HEK293 (cell line): Measurements from ENCODE around the gene PTPN4.

Experiments
- CTCF ChIA-PET: fragments of 350-600 bp; formaldehyde crosslinking; extraction: SDS; loops from one replicate; lab custom pipeline; 2021; ENCODE audit warnings: antibody characterized with exemption; lab: Yijun Ruan, JAX
- POLR2A ChIA-PET: fragments of 300-600 bp; formaldehyde crosslinking; extraction: SDS; loops from one replicate; lab custom pipeline; 2020; ENCODE audit warnings: antibody characterized with exemption, inconsistent platforms; lab: Yijun Ruan, JAX
- H3K27ac ChIP-seq: fragments of 200-500 bp; sonication (Bioruptor generic); 2 replicates; pipeline ENCODE4 v1.5.1; 2014; ENCODE audit warnings: low read depth, low read length, control low read depth, inconsistent platforms; ENCODE audit errors: extremely low read depth
- H3K36me3 ChIP-seq, 2 experiments: fragments of 200-500 bp in 1 of 2; sonication (Bioruptor generic) in 1 of 2; 1 replicate in 1 of 2; 2 replicates in 1 of 2; pipeline ENCODE4 v1.5.1; 2014 to 2017; ENCODE audit warnings: inconsistent platforms in 2 of 2, low read length in 2 of 2; ENCODE audit not compliant: control insufficient read depth in 2 of 2, insufficient read depth in 1 of 2
- H3K4me1 ChIP-seq: fragments of 200-500 bp; sonication (Bioruptor generic); 2 replicates; pipeline ENCODE4 v1.5.1; 2014; ENCODE audit warnings: mild to moderate bottlenecking, low read length, inconsistent platforms; ENCODE audit not compliant: control insufficient read depth, insufficient read depth
- H3K4me3 ChIP-seq: 2 replicates; pipeline ENCODE4 v1.5.1; 2011; ENCODE audit warnings: low read depth, mild to moderate bottlenecking, control low read depth, low read length, moderate library complexity
- H3K9me3 ChIP-seq: fragments of 200-500 bp; sonication (Bioruptor generic); 2 replicates; pipeline ENCODE4 v1.5.1; 2014; ENCODE audit warnings: low read depth, low read length, inconsistent platforms; ENCODE audit not compliant: control insufficient read depth, insufficient read depth
- SCRT2 ChIP-seq: fragments of 450-650 bp; formaldehyde crosslinking; IDR thresholded peaks from 2 replicates; pipeline ENCODE4 v1.5.1; 2016; ENCODE audit warnings: missing biosample characterization, missing genetic modification characterization
- SETDB1 ChIP-seq: IDR thresholded peaks from one replicate; pipeline ENCODE4 v1.6.1; 2017; ENCODE audit warnings: mild to moderate bottlenecking, low read length, moderate library complexity, mixed read lengths; ENCODE audit not compliant: insufficient read length
- SP7 ChIP-seq: fragments of 450-650 bp; formaldehyde crosslinking; IDR thresholded peaks from 2 replicates; pipeline ENCODE4 v1.5.1; 2016; ENCODE audit warnings: missing biosample characterization, missing genetic modification characterization
- TCF7L2 ChIP-seq: IDR thresholded peaks from 2 replicates; pipeline ENCODE4 v1.6.1; 2011; ENCODE audit warnings: low read depth, mild to moderate bottlenecking, inconsistent platforms, low read length, moderate library complexity, borderline replicate concordance
- YY2 ChIP-seq: fragments of 450-650 bp; formaldehyde crosslinking; IDR thresholded peaks from 2 replicates; pipeline ENCODE4 v1.5.1; 2016; ENCODE audit warnings: missing biosample characterization, missing genetic modification characterization
- ZFP69B ChIP-seq: fragments of 450-650 bp; formaldehyde crosslinking; IDR thresholded peaks from 2 replicates; pipeline ENCODE4 v1.5.1; 2016; ENCODE audit warnings: missing biosample characterization, missing genetic modification characterization
- ZNF114 ChIP-seq: fragments of 450-650 bp; formaldehyde crosslinking; IDR thresholded peaks from 2 replicates; pipeline ENCODE4 v1.5.0; 2017; ENCODE audit warnings: missing biosample characterization, missing genetic modification characterization
- ZNF155 ChIP-seq: fragments of 450-650 bp; formaldehyde crosslinking; IDR thresholded peaks from 2 replicates; pipeline ENCODE4 v1.5.1; 2016; ENCODE audit warnings: missing biosample characterization, missing genetic modification characterization
- ZNF184 ChIP-seq: fragments of 450-650 bp; IDR thresholded peaks from 2 replicates; pipeline ENCODE4 v1.5.1; 2018; ENCODE audit warnings: missing biosample characterization, mild to moderate bottlenecking, missing genetic modification characterization
- ZNF248 ChIP-seq: fragments of 450-650 bp; formaldehyde crosslinking; IDR thresholded peaks from 2 replicates; pipeline ENCODE4 v1.5.1; 2017; ENCODE audit warnings: missing biosample characterization, missing genetic modification characterization
- ZNF274 ChIP-seq, 2 experiments: fragments of 200-500 bp in 1 of 2; fragments of 450-650 bp in 1 of 2; sonication (Bioruptor generic) in 1 of 2; formaldehyde crosslinking in 1 of 2; IDR thresholded peaks; 2 replicates each; pipeline versions ENCODE4 v1.5.1 to v1.6.1; 2014 to 2016; ENCODE audit warnings: borderline replicate concordance in 1 of 2, inconsistent platforms in 1 of 2, low read length in 1 of 2, missing biosample characterization in 1 of 2, missing genetic modification characterization in 1 of 2
- ZNF391 ChIP-seq: fragments of 450-650 bp; formaldehyde crosslinking; IDR thresholded peaks from 2 replicates; pipeline ENCODE4 v1.5.1; 2016; ENCODE audit warnings: low read depth, missing biosample characterization, missing genetic modification characterization, borderline replicate concordance
- ZNF426 ChIP-seq: fragments of 450-650 bp; formaldehyde crosslinking; IDR thresholded peaks from 2 replicates; pipeline ENCODE4 v1.5.1; 2017; ENCODE audit warnings: missing biosample characterization, missing genetic modification characterization, mild to moderate bottlenecking, inconsistent platforms, moderate library complexity
- ZNF501 ChIP-seq: fragments of 450-650 bp; formaldehyde crosslinking; IDR thresholded peaks from 2 replicates; pipeline ENCODE4 v1.5.1; 2016; ENCODE audit warnings: missing biosample characterization, missing genetic modification characterization
- ZNF530 ChIP-seq: fragments of 450-650 bp; formaldehyde crosslinking; IDR thresholded peaks from 2 replicates; pipeline ENCODE4 v1.5.1; 2016; ENCODE audit warnings: low read depth, missing biosample characterization, missing genetic modification characterization
- ZNF561 ChIP-seq: fragments of 450-650 bp; IDR thresholded peaks from 2 replicates; pipeline ENCODE4 v1.5.1; 2018; ENCODE audit warnings: missing biosample characterization, missing genetic modification characterization, borderline replicate concordance
- ZNF664 ChIP-seq: fragments of 450-650 bp; formaldehyde crosslinking; IDR thresholded peaks from 2 replicates; pipeline ENCODE4 v1.5.1; 2016; ENCODE audit warnings: missing biosample characterization, missing genetic modification characterization
- ZNF701 ChIP-seq: fragments of 450-650 bp; formaldehyde crosslinking; IDR thresholded peaks from 2 replicates; pipeline ENCODE4 v1.5.1; 2016; ENCODE audit warnings: missing biosample characterization, missing genetic modification characterization
- ZNF776 ChIP-seq: fragments of 450-650 bp; formaldehyde crosslinking; IDR thresholded peaks from 2 replicates; pipeline ENCODE4 v1.5.0; 2017; ENCODE audit warnings: missing biosample characterization, missing genetic modification characterization, borderline replicate concordance
- TF ChIP-seq, protein P1 (sequence below): fragments of 450-650 bp; formaldehyde crosslinking; IDR thresholded peaks from 2 replicates; pipeline ENCODE4 v1.5.1; 2017; ENCODE audit warnings: missing biosample characterization, missing genetic modification characterization
- TF ChIP-seq, protein P2 (sequence below): fragments of 450-650 bp; formaldehyde crosslinking; IDR thresholded peaks from 2 replicates; pipeline ENCODE4 v1.5.1; 2016; ENCODE audit warnings: missing biosample characterization, missing genetic modification characterization
- TF ChIP-seq, protein P3 (sequence below): fragments of 450-650 bp; formaldehyde crosslinking; IDR thresholded peaks from 2 replicates; pipeline ENCODE4 v1.5.1; 2017; ENCODE audit warnings: missing biosample characterization, missing genetic modification characterization
- TF ChIP-seq, protein P4 (sequence below): fragments of 450-650 bp; formaldehyde crosslinking; IDR thresholded peaks from 2 replicates; pipeline ENCODE4 v1.5.1; 2017; ENCODE audit warnings: missing biosample characterization, missing genetic modification characterization

Gene PTPN4

DNA sequence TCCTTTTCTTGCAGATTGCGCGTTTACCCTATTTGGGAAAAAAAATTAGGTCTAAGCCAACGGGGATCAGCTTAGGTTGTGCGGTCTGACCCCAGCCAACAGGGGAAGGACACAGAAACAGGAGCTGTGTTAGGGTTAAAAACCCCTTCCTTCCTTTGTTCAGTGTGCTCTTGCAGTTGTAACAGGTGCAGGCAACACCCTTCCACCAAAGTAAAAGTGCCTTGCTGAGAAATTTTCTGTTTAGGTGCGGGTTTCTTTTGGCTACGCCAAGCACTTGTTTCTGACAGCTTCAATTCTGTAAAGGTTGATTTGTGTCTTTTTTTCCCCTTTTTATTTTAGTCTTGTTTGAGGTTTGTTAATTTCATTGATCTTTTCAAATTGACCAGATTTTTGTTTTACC lies 92.5 kb downstream of the PTPN4 start:
- Histone ChIP-seq H3K9me3 (no peaks in the 10 kb centered on the region), H3K4me1 (peaks cover 6% of the 10 kb centered on the region), H3K27ac (no peak overlapping the region), H3K36me3 (no peaks in the 10 kb centered on the region), H3K4me3 (no peak overlapping the region)
- TF ChIP-seq SCRT2, result 0 out of 2 replicates have a peak, but pooled peaks have one; percentile 43
- no peak for TF ChIP-seq ZNF391 (tag by site-specific recombination)
- no peak for TF ChIP-seq ZNF155 (tag by site-specific recombination)
- TF ChIP-seq SETDB1, result peak; percentile 95
- TF ChIP-seq ZNF701 (tag by site-specific recombination), result no peak
- TF ChIP-seq ZNF501 (tag by site-specific recombination), result no peak
- no peak for TF ChIP-seq ZNF530 (tag by site-specific recombination)
- peak; percentile 56; the same call in 1 of the 2 replicates for TF ChIP-seq ZNF561 (tag by site-specific recombination)
- TF ChIP-seq ZNF248 (tag by site-specific recombination), result no peak
- no peak for TF ChIP-seq ZNF426 (tag by site-specific recombination)
- CTCF ChIA-PET, result no interaction called here
- POLR2A ChIA-PET, result no interaction called here

DNA sequence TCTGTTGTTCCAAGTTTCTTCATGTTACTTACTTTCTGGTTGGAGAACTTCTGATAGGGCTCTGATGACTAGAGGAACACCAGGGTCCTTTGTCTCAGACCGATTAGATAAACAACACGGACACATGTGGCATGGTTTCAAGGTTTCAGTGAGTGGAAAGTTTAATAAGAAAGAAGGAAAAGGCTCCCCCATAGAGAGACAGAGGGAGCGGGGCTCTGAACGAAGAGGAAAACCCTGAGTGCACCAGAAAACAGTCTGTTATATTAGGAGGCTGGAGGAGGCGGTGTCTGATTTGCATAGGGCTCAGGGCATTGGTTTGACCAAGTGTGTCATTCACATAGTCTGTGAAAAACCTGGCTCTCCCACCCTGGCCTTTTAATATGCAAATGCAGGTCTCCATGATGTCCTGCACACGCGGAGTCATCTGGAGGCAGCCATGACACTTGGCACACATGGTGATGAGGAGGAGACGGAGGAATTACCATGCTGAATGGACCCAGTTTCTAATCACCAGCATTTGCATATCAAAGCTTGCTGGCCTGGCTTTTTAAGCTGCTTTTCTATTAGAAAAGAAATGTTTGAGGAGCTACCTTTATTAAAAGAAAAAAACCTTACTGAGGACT lies 94.2 kb downstream of the PTPN4 start:
- H3K4me3 ChIP-seq, result no peak overlapping the region
- ChIA-PET CTCF (interaction anchor here (1.0 kb wide), 2 partner anchors 12 to 213 kb away, joined by 3 read pairs; no protein-coding TSS in a partner anchor), POLR2A (no interaction called here)
- H3K9me3 ChIP-seq, result no peaks in the 10 kb centered on the region
- H3K27ac ChIP-seq, result no peak overlapping the region
- peaks cover 6% of the 10 kb centered on the region for H3K4me1 ChIP-seq
- TF ChIP-seq ZFP69B (tag by site-specific recombination) (no peak), ZNF776 (tag by site-specific recombination) (no peak), TCF7L2 (no peak), ZNF184 (tag by site-specific recombination) (no peak)
- TF ChIP-seq, protein P1, sequence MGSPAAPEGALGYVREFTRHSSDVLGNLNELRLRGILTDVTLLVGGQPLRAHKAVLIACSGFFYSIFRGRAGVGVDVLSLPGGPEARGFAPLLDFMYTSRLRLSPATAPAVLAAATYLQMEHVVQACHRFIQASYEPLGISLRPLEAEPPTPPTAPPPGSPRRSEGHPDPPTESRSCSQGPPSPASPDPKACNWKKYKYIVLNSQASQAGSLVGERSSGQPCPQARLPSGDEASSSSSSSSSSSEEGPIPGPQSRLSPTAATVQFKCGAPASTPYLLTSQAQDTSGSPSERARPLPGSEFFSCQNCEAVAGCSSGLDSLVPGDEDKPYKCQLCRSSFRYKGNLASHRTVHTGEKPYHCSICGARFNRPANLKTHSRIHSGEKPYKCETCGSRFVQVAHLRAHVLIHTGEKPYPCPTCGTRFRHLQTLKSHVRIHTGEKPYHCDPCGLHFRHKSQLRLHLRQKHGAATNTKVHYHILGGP (tag by site-specific recombination), result no peak
- TF ChIP-seq, protein P2, sequence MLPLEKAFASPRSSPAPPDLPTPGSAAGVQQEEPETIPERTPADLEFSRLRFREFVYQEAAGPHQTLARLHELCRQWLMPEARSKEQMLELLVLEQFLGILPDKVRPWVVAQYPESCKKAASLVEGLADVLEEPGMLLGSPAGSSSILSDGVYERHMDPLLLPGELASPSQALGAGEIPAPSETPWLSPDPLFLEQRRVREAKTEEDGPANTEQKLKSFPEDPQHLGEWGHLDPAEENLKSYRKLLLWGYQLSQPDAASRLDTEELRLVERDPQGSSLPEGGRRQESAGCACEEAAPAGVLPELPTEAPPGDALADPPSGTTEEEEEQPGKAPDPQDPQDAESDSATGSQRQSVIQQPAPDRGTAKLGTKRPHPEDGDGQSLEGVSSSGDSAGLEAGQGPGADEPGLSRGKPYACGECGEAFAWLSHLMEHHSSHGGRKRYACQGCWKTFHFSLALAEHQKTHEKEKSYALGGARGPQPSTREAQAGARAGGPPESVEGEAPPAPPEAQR (tag by site-specific recombination), result no peak
- TF ChIP-seq, protein P3, sequence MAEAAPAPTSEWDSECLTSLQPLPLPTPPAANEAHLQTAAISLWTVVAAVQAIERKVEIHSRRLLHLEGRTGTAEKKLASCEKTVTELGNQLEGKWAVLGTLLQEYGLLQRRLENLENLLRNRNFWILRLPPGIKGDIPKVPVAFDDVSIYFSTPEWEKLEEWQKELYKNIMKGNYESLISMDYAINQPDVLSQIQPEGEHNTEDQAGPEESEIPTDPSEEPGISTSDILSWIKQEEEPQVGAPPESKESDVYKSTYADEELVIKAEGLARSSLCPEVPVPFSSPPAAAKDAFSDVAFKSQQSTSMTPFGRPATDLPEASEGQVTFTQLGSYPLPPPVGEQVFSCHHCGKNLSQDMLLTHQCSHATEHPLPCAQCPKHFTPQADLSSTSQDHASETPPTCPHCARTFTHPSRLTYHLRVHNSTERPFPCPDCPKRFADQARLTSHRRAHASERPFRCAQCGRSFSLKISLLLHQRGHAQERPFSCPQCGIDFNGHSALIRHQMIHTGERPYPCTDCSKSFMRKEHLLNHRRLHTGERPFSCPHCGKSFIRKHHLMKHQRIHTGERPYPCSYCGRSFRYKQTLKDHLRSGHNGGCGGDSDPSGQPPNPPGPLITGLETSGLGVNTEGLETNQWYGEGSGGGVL, result no peak
- no peaks in the 10 kb centered on the region for H3K36me3 ChIP-seq

DNA sequence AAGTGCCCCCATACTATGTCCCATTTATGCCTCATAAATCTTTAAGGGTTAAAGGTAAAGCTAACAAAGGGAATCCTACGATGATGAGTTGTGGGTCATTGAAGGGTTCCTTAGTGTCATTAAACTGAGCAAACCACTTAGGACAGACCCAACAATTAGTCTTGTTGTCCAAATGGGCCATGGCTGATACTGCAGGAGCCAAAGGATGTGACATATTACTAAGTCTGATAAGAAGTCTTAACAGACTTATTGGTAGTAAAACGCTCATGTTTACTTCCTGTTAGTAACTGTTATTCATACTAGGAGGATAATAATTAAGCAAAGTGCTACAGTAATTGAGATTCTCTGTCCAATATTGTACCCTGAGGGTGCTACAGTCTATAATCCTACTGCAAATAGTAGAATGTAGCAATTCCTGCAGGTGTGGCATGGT lies 96.8 kb downstream of the PTPN4 start:
- Histone ChIP-seq H3K27ac (no peak overlapping the region), H3K4me1 (peaks cover 6% of the 10 kb centered on the region), H3K9me3 (no peaks in the 10 kb centered on the region), H3K36me3 (no peaks in the 10 kb centered on the region), H3K4me3 (no peak overlapping the region)
- POLR2A ChIA-PET, result no interaction called here
- CTCF ChIA-PET, result no interaction called here
- TF ChIP-seq SCRT2 (no peak), ZNF274 (IDR thresholded peaks at IDR 0.05; ENCODE audit: low read length) (no peak), ZNF274 (tag by site-specific recombination; IDR thresholded peaks at IDR 0.05; ENCODE audit: borderline replicate concordance) (no peak), ZNF664 (no peak), ZNF114 (no peak), YY2 (tag by site-specific recombination) (no peak), SP7 (tag by site-specific recombination) (peak; percentile 47)
- TF ChIP-seq, protein P4, sequence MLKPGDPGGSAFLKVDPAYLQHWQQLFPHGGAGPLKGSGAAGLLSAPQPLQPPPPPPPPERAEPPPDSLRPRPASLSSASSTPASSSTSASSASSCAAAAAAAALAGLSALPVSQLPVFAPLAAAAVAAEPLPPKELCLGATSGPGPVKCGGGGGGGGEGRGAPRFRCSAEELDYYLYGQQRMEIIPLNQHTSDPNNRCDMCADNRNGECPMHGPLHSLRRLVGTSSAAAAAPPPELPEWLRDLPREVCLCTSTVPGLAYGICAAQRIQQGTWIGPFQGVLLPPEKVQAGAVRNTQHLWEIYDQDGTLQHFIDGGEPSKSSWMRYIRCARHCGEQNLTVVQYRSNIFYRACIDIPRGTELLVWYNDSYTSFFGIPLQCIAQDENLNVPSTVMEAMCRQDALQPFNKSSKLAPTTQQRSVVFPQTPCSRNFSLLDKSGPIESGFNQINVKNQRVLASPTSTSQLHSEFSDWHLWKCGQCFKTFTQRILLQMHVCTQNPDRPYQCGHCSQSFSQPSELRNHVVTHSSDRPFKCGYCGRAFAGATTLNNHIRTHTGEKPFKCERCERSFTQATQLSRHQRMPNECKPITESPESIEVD, result peak; percentile 49
- TF ChIP-seq, protein P2 (tag by site-specific recombination), result no peak
